A549 (cell line): ENCODE measurements around the gene ATP1B1. TPM values are rescaled to one million over a fixed set of nuclear protein-coding genes. Genes with fewer than 3 reads are reported as not detected.
A peak's percentile ranks its signal among the peaks of the same experiment; 100 is the strongest.

Source experiments
- ATAC-seq, 2 experiments: fragments of 200-7000 bp in 1 of 2; fragments of >200 bp in 1 of 2; cut with Nextera tagmentation in 1 of 2; cut with Tn5 transposase in 1 of 2; 3 replicates each; pipeline versions ENCODE4 v1.8.0 to v1.9.1; 2018 to 2020; ENCODE audit warnings: mild to moderate bottlenecking in 1 of 2, moderate library complexity in 1 of 2
- CTCF ChIA-PET: fragments of 300-600 bp; sonication (Branson Sonifier 250); formaldehyde crosslinking; extraction: SDS; loops from one replicate; lab custom pipeline; 2021; ENCODE audit warnings: antibody characterized with exemption, inconsistent platforms; lab: Yijun Ruan, JAX
- POLR2A ChIA-PET: fragments of 350-600 bp; formaldehyde crosslinking; extraction: SDS; loops from one replicate; lab custom pipeline; 2021; ENCODE audit warnings: antibody characterized with exemption, inconsistent platforms; lab: Yijun Ruan, JAX
- DNase-seq, 2 experiments: peaks; one replicate each; pipeline versions ENCODE4 v3.0.0 to v3.0.0-alpha.2; 2011 to 2016; ENCODE audit warnings: low read depth in 1 of 2, low spot score in 1 of 2
- FAIRE-seq: peaks from 2 replicates; lab custom pipeline; 2011; peaks lifted over from hg19 to GRCh38; lab: Jason Lieb, UNC
- H3K27ac ChIP-seq, 2 experiments: fragments of >200 bp; sonication (Bioruptor Twin); formaldehyde crosslinking; 3 replicates each; pipeline ENCODE4 v1.5.1; 2016 to 2017
- H3K4me1 ChIP-seq: fragments of >200 bp; sonication (Bioruptor Twin); formaldehyde crosslinking; 3 replicates; pipeline ENCODE4 v1.6.1; 2016
- H3K4me2 ChIP-seq: fragments of >200 bp; sonication (Bioruptor Twin); formaldehyde crosslinking; 3 replicates; pipeline ENCODE4 v1.6.1; 2016
- H3K4me3 ChIP-seq: fragments of >200 bp; sonication (Bioruptor Twin); formaldehyde crosslinking; 3 replicates; pipeline ENCODE4 v1.5.1; 2016
- H3K9me3 ChIP-seq: fragments of >200 bp; sonication (Bioruptor Twin); formaldehyde crosslinking; 3 replicates; pipeline ENCODE4 v1.6.1; 2016
- CBX2 ChIP-seq: fragments of 200-600 bp; sonication (generic); IDR thresholded peaks from 2 replicates; pipeline ENCODE4 v1.6.1; 2016; ENCODE audit warnings: low read depth, mild to moderate bottlenecking, borderline replicate concordance
- CEBPB ChIP-seq, 2 experiments: fragments of >200 bp in 1 of 2; sonication (Bioruptor Twin) in 1 of 2; formaldehyde crosslinking in 1 of 2; IDR thresholded peaks; 2 replicates each; pipeline ENCODE4 v1.6.1; 2012 to 2016
- CHD4 ChIP-seq: fragments of 200-600 bp; sonication (generic); IDR thresholded peaks from 2 replicates; pipeline ENCODE4 v1.6.1; 2016; ENCODE audit warnings: antibody characterized with exemption, mild to moderate bottlenecking, borderline replicate concordance
- E2F6 ChIP-seq: IDR thresholded peaks from 2 replicates; pipeline ENCODE4 v1.6.1; 2012; ENCODE audit warnings: low read depth, borderline replicate concordance
- EHMT2 ChIP-seq: fragments of 200-600 bp; sonication (generic); IDR thresholded peaks from 2 replicates; pipeline ENCODE4 v1.6.1; 2016; ENCODE audit warnings: antibody characterized with exemption, low read depth, mild to moderate bottlenecking, moderate library complexity
- EP300 ChIP-seq, 2 experiments: fragments of >200 bp; sonication (Bioruptor Twin); formaldehyde crosslinking; IDR thresholded peaks; 2 replicates in 1 of 2; 3 replicates in 1 of 2; pipeline ENCODE4 v1.6.1; 2016 to 2017
- ESRRA ChIP-seq: fragments of 150-350 bp; IDR thresholded peaks from 2 replicates; pipeline ENCODE4 v1.6.1; 2014; ENCODE audit warnings: mild to moderate bottlenecking, low read length, borderline replicate concordance
- FOXS1 ChIP-seq: fragments of 250-450 bp; sonication (Bioruptor Pico); IDR thresholded peaks from 2 replicates; pipeline ENCODE4 v1.5.0; 2020; ENCODE audit warnings: mild to moderate bottlenecking, moderate library complexity
- GATA3 ChIP-seq: IDR thresholded peaks from 2 replicates; pipeline ENCODE4 v1.6.1; 2012; ENCODE audit warnings: borderline replicate concordance
- HES2 ChIP-seq: fragments of >200 bp; sonication (Bioruptor Twin); formaldehyde crosslinking; IDR thresholded peaks from 2 replicates; pipeline ENCODE4 v1.6.1; 2016
- HEYL ChIP-seq: fragments of 250-450 bp; sonication (Bioruptor Pico); IDR thresholded peaks from 2 replicates; pipeline ENCODE4 v1.8.0; 2021; ENCODE audit warnings: mild to moderate bottlenecking, moderate library complexity
- HMGXB4 ChIP-seq: fragments of 250-450 bp; sonication (Bioruptor Pico); IDR thresholded peaks from 2 replicates; pipeline ENCODE4 v1.5.0; 2021; ENCODE audit warnings: mild to moderate bottlenecking, moderate library complexity, borderline replicate concordance
- KDM5A ChIP-seq: fragments of 200-600 bp; sonication (generic); IDR thresholded peaks from 2 replicates; pipeline ENCODE4 v1.6.1; 2016; ENCODE audit warnings: antibody characterized with exemption, mild to moderate bottlenecking
- MAZ ChIP-seq: fragments of 150-350 bp; IDR thresholded peaks from 2 replicates; pipeline ENCODE4 v1.6.1; 2014; ENCODE audit warnings: antibody characterized with exemption, low read depth, low read length, borderline replicate concordance
- NFE2L2 ChIP-seq: fragments of 150-350 bp; conservative IDR thresholded peaks from 2 replicates; pipeline ENCODE4 v1.6.1; 2014; ENCODE audit warnings: low read length
- NPAS2 ChIP-seq: fragments of 250-450 bp; sonication (Bioruptor Pico); IDR thresholded peaks from 2 replicates; pipeline ENCODE4 v1.8.0; 2022; ENCODE audit warnings: mild to moderate bottlenecking, moderate library complexity, borderline replicate concordance
- NR3C1 ChIP-seq: fragments of >200 bp; sonication (Bioruptor Twin); formaldehyde crosslinking; IDR thresholded peaks from 3 replicates; pipeline ENCODE4 v1.6.1; 2017
- PHF8 ChIP-seq: fragments of 200-600 bp; sonication (generic); IDR thresholded peaks from 2 replicates; pipeline ENCODE4 v1.6.1; 2016; ENCODE audit warnings: low read depth, mild to moderate bottlenecking, antibody characterized with exemption, moderate library complexity, borderline replicate concordance
- POLR2A ChIP-seq: IDR thresholded peaks from 2 replicates; pipeline ENCODE4 v1.6.1; 2012; ENCODE audit warnings: mild to moderate bottlenecking, low read length
- POLR2AphosphoS2 ChIP-seq: conservative IDR thresholded peaks from 2 replicates; pipeline ENCODE4 v1.6.1; 2012; ENCODE audit warnings: low read length, improper control_type of control experiment, inconsistent platforms
- RAD21 ChIP-seq, 2 experiments: fragments of >200 bp in 1 of 2; sonication (Bioruptor Twin) in 1 of 2; formaldehyde crosslinking in 1 of 2; IDR thresholded peaks in 1 of 2; conservative IDR thresholded peaks in 1 of 2; 2 replicates in 1 of 2; 3 replicates in 1 of 2; pipeline ENCODE4 v1.6.1; 2012 to 2018; ENCODE audit warnings: inconsistent platforms in 1 of 2
- RARB ChIP-seq: fragments of 250-450 bp; sonication (Bioruptor Pico); IDR thresholded peaks from 2 replicates; pipeline ENCODE4 v1.8.0; 2021; ENCODE audit warnings: mild to moderate bottlenecking, moderate library complexity
- RFX5 ChIP-seq: fragments of 450-650 bp; IDR thresholded peaks from 2 replicates; pipeline ENCODE4 v1.7.1; 2014; ENCODE audit warnings: antibody characterized with exemption, mild to moderate bottlenecking, moderate library complexity
- RNF2 ChIP-seq: fragments of 200-600 bp; sonication (generic); IDR thresholded peaks from 2 replicates; pipeline ENCODE4 v1.6.1; 2016; ENCODE audit warnings: low read depth, mild to moderate bottlenecking, antibody characterized with exemption, moderate library complexity, borderline replicate concordance
- TFCP2L1 ChIP-seq: fragments of 250-450 bp; sonication (Bioruptor Pico); IDR thresholded peaks from 2 replicates; pipeline ENCODE4 v1.5.0; 2021; ENCODE audit warnings: mild to moderate bottlenecking
- TP53 ChIP-seq: fragments of 250-450 bp; sonication (Bioruptor Pico); IDR thresholded peaks from 2 replicates; pipeline ENCODE4 v1.5.0; 2021; ENCODE audit warnings: mild to moderate bottlenecking, moderate library complexity
- USF2 ChIP-seq: fragments of 450-650 bp; IDR thresholded peaks from 2 replicates; pipeline ENCODE4 v1.6.1; 2014; ENCODE audit warnings: antibody characterized with exemption
- ZFP36 ChIP-seq: fragments of 450-650 bp; IDR thresholded peaks from 2 replicates; pipeline ENCODE4 v1.6.1; 2014; ENCODE audit warnings: borderline replicate concordance; ENCODE audit not compliant: partially characterized antibody
- ZNF302 ChIP-seq: fragments of 250-450 bp; sonication (Bioruptor Pico); IDR thresholded peaks from 2 replicates; pipeline ENCODE4 v1.9.0; 2021; ENCODE audit warnings: inconsistent platforms, mild to moderate bottlenecking, moderate library complexity
- WGBS: methylation state at CpG from one replicate; pipeline ENCODE4 v1.1.6; 2017; ENCODE audit errors: missing lambda C conversion rate; 5-methylcytosine and 5-hydroxymethylcytosine counted together
- polyA plus RNA-seq, 4 experiments: library from polyadenylated mRNA; depleted of rRNA in 3 of 4; stranded (reverse); fragments of >200 nt; fragmentation: RNase III in 1 of 4; extraction: RNeasy Plus Mini Kit Qiagen cat#74134 plus additional on column Dnase treatment in 1 of 4; gene quantifications; 2 replicates in 3 of 4; 3 replicates in 1 of 4; pipeline ENCODE4 v1.2.3, GENCODE V29; 2011 to 2017
- TF ChIP-seq, protein P1 (sequence below): IDR thresholded peaks from 2 replicates; pipeline ENCODE4 v1.6.1; 2012
- TF ChIP-seq, protein P2 (sequence below): fragments of 250-450 bp; sonication (Bioruptor Pico); IDR thresholded peaks from 2 replicates; pipeline ENCODE4 v1.5.0; 2020; ENCODE audit warnings: low read depth, mild to moderate bottlenecking, moderate library complexity
- TF ChIP-seq, protein P3 (sequence below): IDR thresholded peaks from 2 replicates; pipeline ENCODE4 v1.6.1; 2012
- TF ChIP-seq, protein P4 (sequence below): fragments of >200 bp; sonication (Bioruptor Twin); formaldehyde crosslinking; IDR thresholded peaks from 3 replicates; pipeline ENCODE4 v1.5.1; 2016

ATP1B1 gene
- polyA plus RNA-seq, 2 of the 4 experiments (the other 2 are of a cell fraction) = 303 to 377 TPM

DNA sequence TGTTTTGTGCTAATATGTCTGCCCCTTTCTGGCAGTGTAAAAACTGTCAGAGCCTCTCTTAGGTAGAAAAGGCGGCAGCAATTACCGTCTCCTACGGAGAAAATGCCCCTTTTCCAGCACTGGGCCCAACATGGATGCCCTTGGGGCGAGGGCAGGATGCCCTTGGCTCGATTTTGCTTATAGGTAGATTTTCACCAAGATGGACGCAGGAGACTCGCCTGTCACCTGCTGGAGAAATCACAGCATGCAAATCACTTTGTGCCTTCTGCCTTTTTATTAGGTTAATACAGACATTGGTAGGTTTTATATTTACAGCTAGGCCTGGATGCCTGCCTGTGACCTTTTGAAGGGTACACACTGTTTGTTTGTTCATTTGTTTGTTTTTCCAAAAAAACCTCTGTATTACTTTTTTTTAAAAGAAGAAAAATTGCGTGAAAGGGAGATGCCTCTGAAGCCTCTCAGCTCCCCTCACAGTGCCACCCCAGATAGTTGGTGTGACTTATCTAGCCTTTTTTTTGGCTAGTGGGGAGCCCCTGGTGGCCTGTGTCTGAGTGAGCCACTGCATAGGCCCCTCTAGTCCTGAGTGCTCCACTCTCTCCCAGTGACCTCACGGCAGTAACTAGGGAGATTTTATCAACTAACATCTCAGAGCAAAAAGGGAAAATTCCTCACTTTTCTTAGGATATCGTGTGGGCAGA, 2.5 kb downstream of the ATP1B1 start:
- peak; percentile 33 to 49 for ATAC-seq
- CTCF ChIA-PET = interaction anchor here (0.7 to 2.6 kb wide), 12 partner anchors 9 to 506 kb away, joined by 3 to 18 read pairs (median 4); partner anchors contain the start of genes BLZF1 and NME7
- H3K4me1 ChIP-seq = peaks cover 48% of the 10 kb centered on the region
- POLR2A ChIA-PET = interaction anchor here (0.8 to 4.4 kb wide), 8 partner anchors 10 to 506 kb away, joined by 3 to 42 read pairs (median 4); no protein-coding TSS in a partner anchor
- H3K27ac ChIP-seq = peak overlapping the region; percentile 96 to 98
- no peaks in the 10 kb centered on the region for H3K9me3 ChIP-seq
- H3K4me3 ChIP-seq = peak overlapping the region; percentile 92
- peak overlapping the region; percentile 98 for H3K4me2 ChIP-seq
- WGBS = 2% methylated on average over 10 of the region's 10 CpGs
- DNase-seq = peak in 1 of 2 experiments; percentile 73
- FAIRE-seq = no peak
- TF ChIP-seq, protein P1, sequence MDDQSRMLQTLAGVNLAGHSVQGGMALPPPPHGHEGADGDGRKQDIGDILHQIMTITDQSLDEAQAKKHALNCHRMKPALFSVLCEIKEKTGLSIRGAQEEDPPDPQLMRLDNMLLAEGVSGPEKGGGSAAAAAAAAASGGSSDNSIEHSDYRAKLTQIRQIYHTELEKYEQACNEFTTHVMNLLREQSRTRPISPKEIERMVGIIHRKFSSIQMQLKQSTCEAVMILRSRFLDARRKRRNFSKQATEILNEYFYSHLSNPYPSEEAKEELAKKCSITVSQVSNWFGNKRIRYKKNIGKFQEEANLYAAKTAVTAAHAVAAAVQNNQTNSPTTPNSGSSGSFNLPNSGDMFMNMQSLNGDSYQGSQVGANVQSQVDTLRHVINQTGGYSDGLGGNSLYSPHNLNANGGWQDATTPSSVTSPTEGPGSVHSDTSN = no peak
- TF ChIP-seq RFX5 = no peak
- TF ChIP-seq, protein P2, sequence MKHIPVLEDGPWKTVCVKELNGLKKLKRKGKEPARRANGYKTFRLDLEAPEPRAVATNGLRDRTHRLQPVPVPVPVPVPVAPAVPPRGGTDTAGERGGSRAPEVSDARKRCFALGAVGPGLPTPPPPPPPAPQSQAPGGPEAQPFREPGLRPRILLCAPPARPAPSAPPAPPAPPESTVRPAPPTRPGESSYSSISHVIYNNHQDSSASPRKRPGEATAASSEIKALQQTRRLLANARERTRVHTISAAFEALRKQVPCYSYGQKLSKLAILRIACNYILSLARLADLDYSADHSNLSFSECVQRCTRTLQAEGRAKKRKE = no peak
- no peak for TF ChIP-seq EP300 (IDR thresholded peaks at IDR 0.05)
- TF ChIP-seq E2F6 = no peak
- 0 out of 2 replicates have a peak, but pooled peaks have one; percentile 17 for TF ChIP-seq KDM5A
- no peak for TF ChIP-seq RARB (CRISPR knock-in tag)
- no peak for TF ChIP-seq USF2
- TF ChIP-seq MAZ = no peak
- no peak for TF ChIP-seq HMGXB4 (CRISPR knock-in tag)
- no peak for TF ChIP-seq RNF2
- TF ChIP-seq EHMT2 = no peak
- TF ChIP-seq ESRRA = peak; percentile 13; the same call in 1 of the 2 replicates
- no peak for TF ChIP-seq ZNF302 (CRISPR knock-in tag)
- no peak for TF ChIP-seq HEYL (CRISPR knock-in tag)
- peak; percentile 24; the same call in 1 of the 2 replicates for TF ChIP-seq PHF8
- no peak for TF ChIP-seq CHD4
- TF ChIP-seq HES2 = no peak
- TF ChIP-seq POLR2A = no peak
- no peak for TF ChIP-seq TFCP2L1
- TF ChIP-seq NR3C1 = no peak
- no peak for TF ChIP-seq ZFP36
- no peak for TF ChIP-seq NPAS2
- TF ChIP-seq TP53 = no peak
- no peak for TF ChIP-seq CBX2
- TF ChIP-seq, protein P3, sequence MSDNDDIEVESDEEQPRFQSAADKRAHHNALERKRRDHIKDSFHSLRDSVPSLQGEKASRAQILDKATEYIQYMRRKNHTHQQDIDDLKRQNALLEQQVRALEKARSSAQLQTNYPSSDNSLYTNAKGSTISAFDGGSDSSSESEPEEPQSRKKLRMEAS = no peak
- TF ChIP-seq, protein P4, sequence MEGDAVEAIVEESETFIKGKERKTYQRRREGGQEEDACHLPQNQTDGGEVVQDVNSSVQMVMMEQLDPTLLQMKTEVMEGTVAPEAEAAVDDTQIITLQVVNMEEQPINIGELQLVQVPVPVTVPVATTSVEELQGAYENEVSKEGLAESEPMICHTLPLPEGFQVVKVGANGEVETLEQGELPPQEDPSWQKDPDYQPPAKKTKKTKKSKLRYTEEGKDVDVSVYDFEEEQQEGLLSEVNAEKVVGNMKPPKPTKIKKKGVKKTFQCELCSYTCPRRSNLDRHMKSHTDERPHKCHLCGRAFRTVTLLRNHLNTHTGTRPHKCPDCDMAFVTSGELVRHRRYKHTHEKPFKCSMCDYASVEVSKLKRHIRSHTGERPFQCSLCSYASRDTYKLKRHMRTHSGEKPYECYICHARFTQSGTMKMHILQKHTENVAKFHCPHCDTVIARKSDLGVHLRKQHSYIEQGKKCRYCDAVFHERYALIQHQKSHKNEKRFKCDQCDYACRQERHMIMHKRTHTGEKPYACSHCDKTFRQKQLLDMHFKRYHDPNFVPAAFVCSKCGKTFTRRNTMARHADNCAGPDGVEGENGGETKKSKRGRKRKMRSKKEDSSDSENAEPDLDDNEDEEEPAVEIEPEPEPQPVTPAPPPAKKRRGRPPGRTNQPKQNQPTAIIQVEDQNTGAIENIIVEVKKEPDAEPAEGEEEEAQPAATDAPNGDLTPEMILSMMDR = peak; percentile 27; the same call in 1 of the 3 replicates
- no peak for TF ChIP-seq CEBPB (IDR thresholded peaks at IDR 0.05)
- TF ChIP-seq NFE2L2 = no peak
- no peak; the same call in 1 of the 2 replicates for TF ChIP-seq POLR2AphosphoS2
- TF ChIP-seq GATA3 = no peak
- TF ChIP-seq FOXS1 (CRISPR knock-in tag) = no peak
- TF ChIP-seq RAD21 (conservative IDR thresholded peaks at IDR 0.05 in 1 of 2, IDR thresholded peaks at IDR 0.05 in 1 of 2) = peak; percentile 36 to 37; a peak in 2 of 5 replicates
